Tibial nerve (tissue), 3 donors: Measurements from ENCODE around the gene GMPR2.

ENCODE experiments used
- POLR2A ChIP-seq, 2 donors: fragments of 450-650 bp; IDR thresholded peaks; one replicate each; pipeline ENCODE4 v1.6.1; 2017; ENCODE audit warnings: antibody characterized with exemption in 2 of 2, mild to moderate bottlenecking in 2 of 2, moderate library complexity in 2 of 2
- TF ChIP-seq, protein P1 (sequence below), 5 experiments: fragments of 200-600 bp in 3 of 5; fragments of 450-650 bp in 2 of 5; sonication (generic) in 3 of 5; IDR thresholded peaks; one replicate each; pipeline ENCODE4 v1.5.1; 2016 to 2019; ENCODE audit warnings: antibody characterized with exemption in 5 of 5, mild to moderate bottlenecking in 3 of 5, moderate library complexity in 2 of 5

GRCh38 chr14:24228902-24229301 lies 3.8 kb upstream of the GMPR2 start:
- TF ChIP-seq, protein P1, sequence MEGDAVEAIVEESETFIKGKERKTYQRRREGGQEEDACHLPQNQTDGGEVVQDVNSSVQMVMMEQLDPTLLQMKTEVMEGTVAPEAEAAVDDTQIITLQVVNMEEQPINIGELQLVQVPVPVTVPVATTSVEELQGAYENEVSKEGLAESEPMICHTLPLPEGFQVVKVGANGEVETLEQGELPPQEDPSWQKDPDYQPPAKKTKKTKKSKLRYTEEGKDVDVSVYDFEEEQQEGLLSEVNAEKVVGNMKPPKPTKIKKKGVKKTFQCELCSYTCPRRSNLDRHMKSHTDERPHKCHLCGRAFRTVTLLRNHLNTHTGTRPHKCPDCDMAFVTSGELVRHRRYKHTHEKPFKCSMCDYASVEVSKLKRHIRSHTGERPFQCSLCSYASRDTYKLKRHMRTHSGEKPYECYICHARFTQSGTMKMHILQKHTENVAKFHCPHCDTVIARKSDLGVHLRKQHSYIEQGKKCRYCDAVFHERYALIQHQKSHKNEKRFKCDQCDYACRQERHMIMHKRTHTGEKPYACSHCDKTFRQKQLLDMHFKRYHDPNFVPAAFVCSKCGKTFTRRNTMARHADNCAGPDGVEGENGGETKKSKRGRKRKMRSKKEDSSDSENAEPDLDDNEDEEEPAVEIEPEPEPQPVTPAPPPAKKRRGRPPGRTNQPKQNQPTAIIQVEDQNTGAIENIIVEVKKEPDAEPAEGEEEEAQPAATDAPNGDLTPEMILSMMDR (IDR thresholded peaks at IDR 0.05) = no peak
- TF ChIP-seq POLR2A (IDR thresholded peaks at IDR 0.05) = no peak
